DND-41 (cell line): ENCODE data around the gene TRIM74.
"Not testable (repeated sequence)": the region's sequence is repeated elsewhere in the genome, so short reads cannot be mapped to it uniquely, and the experiment has no call there.

Experiments
- CTCF ChIP-seq: IDR thresholded peaks from 2 replicates; pipeline ENCODE4 v1.5.1; 2012; ENCODE audit warnings: borderline replicate concordance, low read length, moderate library complexity, mild to moderate bottlenecking; ENCODE audit not compliant: poor library complexity, severe bottlenecking; ENCODE audit errors: extremely low read depth
- EZH2 ChIP-seq: IDR thresholded peaks from 3 replicates; pipeline ENCODE4 v1.6.1; 2012; ENCODE audit warnings: borderline replicate concordance, low read depth, mild to moderate bottlenecking, moderate library complexity, low read length, inconsistent platforms; ENCODE audit not compliant: severe bottlenecking

GRCh38 chr7:72997447-72997846 is 28.2 kb upstream of the TRIM74 start:
- not testable (repeated sequence) for TF ChIP-seq CTCF, EZH2
